Fibroblast of the aortic adventitia (primary cell): Measurements from ENCODE around the gene HMGXB3. TPM values are rescaled to one million over a fixed set of nuclear protein-coding genes. Genes with fewer than 3 reads are reported as not detected.

Experiments used
- DNase-seq: peaks from one replicate; pipeline ENCODE4 v3.0.0-alpha.2; 2010; ENCODE audit warnings: low read depth
- H3K4me3 ChIP-seq: 2 replicates; pipeline ENCODE4 v1.5.1; 2011; ENCODE audit warnings: low read depth, mild to moderate bottlenecking, control low read depth, low read length, moderate library complexity
- total RNA-seq: library from RNA; depleted of rRNA; stranded (reverse); fragments of >200 nt; gene quantifications from 2 replicates; pipeline ENCODE4 v1.2.3, GENCODE V29; 2012; ENCODE audit warnings: low replicate concordance
- TF ChIP-seq, protein P1 (sequence below): IDR thresholded peaks from 2 replicates; pipeline ENCODE4 v1.5.1; 2011; ENCODE audit warnings: mild to moderate bottlenecking, low read length, control low read depth, inconsistent platforms; ENCODE audit not compliant: insufficient read depth

Gene HMGXB3
- total RNA-seq, 1 donor, result 35.4 TPM

DNA sequence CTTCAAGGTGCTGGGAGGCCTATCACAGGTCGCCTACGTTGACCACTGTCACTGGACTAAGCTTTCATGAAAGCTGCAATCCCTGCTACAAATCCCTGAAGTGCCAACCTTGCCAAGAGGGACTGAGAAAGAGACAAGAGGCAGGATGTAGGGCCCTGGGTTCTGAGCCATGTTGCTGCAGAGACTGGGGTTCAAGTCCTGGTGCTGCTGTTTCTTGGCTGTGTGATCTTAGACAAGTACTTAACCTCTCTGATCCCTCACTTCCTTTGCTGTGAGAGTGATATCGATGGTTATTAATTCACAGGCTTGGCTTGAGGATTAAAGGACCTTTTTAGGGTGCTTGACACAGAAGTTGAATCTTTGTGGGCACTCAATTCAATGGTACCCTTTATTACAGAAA is 70.3 kb downstream of the HMGXB3 start:
- H3K4me3 ChIP-seq, result no peak overlapping the region
- TF ChIP-seq, protein P1, sequence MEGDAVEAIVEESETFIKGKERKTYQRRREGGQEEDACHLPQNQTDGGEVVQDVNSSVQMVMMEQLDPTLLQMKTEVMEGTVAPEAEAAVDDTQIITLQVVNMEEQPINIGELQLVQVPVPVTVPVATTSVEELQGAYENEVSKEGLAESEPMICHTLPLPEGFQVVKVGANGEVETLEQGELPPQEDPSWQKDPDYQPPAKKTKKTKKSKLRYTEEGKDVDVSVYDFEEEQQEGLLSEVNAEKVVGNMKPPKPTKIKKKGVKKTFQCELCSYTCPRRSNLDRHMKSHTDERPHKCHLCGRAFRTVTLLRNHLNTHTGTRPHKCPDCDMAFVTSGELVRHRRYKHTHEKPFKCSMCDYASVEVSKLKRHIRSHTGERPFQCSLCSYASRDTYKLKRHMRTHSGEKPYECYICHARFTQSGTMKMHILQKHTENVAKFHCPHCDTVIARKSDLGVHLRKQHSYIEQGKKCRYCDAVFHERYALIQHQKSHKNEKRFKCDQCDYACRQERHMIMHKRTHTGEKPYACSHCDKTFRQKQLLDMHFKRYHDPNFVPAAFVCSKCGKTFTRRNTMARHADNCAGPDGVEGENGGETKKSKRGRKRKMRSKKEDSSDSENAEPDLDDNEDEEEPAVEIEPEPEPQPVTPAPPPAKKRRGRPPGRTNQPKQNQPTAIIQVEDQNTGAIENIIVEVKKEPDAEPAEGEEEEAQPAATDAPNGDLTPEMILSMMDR, result no peak
- DNase-seq, result no peak

DNA sequence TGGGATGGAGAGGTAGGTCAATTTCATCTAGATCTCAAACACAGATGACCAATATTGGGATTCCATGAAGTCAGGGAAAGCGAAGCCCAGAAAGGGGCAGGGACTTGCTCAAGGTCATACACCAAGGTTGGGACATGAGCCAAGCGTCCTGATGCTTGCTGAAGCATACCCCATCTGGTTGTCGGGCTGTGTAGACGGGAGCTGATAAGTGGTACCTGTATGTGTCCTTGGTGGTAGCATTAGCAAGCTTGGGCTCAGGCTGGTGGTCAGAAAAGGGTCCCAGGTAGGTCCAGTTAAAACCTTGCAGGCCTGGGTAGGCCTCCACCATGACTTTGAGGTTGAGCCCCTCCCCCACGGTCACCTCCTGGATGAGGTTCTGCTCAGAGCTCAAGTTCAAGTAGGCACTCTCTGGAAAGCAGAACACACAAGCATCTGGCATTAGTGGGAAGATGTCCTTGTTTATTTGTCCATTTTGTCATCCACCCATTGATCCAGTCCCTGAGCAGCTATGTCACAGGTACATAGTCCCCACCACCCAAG is 72.6 kb downstream of the HMGXB3 start:
- TF ChIP-seq, protein P1, result no peak
- H3K4me3 ChIP-seq, result no peak overlapping the region
- no peak for DNase-seq

DNA sequence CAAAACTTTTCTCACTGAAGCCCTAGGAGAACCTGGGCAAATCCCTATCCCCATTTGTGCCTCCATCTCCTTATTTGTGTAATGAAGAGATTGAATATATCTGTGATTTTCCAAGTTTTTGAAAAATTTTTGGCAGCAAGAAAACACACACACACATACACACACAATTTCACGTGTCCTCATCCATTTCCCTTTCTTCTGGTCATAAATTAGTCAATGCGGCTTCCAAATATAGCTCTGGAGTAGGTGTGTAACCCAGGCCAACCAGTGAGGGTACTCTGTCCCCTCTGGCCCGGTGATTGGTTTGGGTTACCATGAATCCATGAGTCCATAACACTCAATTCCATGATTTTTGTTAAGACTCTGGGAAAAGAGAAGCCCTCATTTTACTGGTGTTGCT is 73.1 kb downstream of the HMGXB3 start:
- TF ChIP-seq, protein P1, result no peak
- H3K4me3 ChIP-seq, result no peak overlapping the region
- DNase-seq, result no peak

DNA sequence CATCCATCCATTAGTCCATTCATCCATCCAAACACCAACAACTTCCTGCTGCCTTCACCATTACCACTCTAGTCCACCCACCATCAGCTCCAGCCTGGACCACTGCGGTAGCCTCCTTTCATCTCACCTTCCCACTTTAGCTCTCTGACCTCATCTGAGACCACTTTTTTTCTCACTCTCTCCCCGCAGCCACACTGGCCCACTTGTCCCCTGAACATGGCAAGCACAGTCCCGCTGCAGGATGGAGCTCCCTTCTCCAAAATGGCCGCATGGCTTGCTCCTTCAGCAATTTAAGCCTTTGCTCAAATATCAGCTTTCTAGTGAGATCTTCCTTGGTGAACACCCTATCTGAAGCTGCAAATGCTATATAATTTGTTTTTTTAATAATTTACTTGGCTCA is 74.7 kb downstream of the HMGXB3 start:
- DNase-seq, result no peak
- H3K4me3 ChIP-seq, result no peak overlapping the region
- TF ChIP-seq, protein P1, result no peak

DNA sequence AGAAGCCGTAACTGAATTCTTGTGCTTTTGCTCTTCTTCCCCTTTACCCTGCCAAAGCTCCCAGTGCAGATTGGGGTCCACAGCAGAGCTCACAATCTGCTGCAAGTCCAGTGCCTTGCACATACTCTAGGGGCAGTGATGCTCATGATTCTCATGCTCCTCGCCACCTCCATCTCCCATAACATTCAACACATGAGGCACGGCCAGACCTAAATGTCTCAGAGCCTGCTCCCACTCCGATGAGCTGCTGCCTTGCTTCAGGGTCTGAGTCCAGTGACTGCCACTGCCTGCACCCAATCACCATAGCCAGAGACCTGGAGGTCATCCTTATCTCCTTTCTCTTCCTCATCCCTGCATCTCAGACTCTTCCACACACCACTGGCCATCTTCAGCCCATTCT is 75.3 kb downstream of the HMGXB3 start:
- H3K4me3 ChIP-seq, result no peak overlapping the region
- TF ChIP-seq, protein P1, result no peak
- DNase-seq, result no peak

DNA sequence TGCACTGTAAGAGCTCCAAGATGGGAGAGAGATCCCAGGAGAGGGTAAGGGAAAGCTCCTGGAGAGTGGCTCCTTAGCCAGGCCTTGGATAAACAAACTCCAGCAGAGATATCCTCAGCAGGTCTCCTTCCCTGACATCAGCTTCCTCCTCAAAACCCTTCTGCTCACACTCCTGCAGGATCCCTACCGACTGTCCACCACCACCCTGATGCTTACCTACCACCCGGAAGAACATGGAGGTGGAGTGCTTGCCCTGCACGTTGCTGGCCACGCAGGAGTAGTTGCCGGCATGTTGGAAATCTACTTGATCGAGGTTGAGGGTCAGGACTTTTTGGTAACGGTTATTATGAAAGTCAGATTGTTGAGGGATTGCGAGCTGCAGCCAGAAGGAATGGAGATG is 76.5 kb downstream of the HMGXB3 start:
- no peak for DNase-seq
- no peak overlapping the region for H3K4me3 ChIP-seq
- TF ChIP-seq, protein P1, result no peak
